Muscle layer of colon (tissue), 2 donors: ENCODE measurements around the gene RAB15.

Source experiments
- H3K27ac ChIP-seq: one replicate; pipeline ENCODE4 v1.7.0; 2013; ENCODE audit warnings: low read depth, mild to moderate bottlenecking, low read length, moderate library complexity
- H3K27me3 ChIP-seq, 2 donors: one replicate each; pipeline ENCODE4 v1.7.0; 2013; ENCODE audit warnings: low read length in 2 of 2, mild to moderate bottlenecking in 2 of 2; ENCODE audit not compliant: insufficient read depth in 2 of 2, control insufficient read depth in 1 of 2
- H3K36me3 ChIP-seq: one replicate; pipeline ENCODE4 v1.7.0; 2013; ENCODE audit warnings: mild to moderate bottlenecking, low read length; ENCODE audit not compliant: insufficient read depth
- H3K4me1 ChIP-seq: one replicate; pipeline ENCODE4 v1.7.0; 2013; ENCODE audit warnings: mild to moderate bottlenecking, low read length; ENCODE audit not compliant: insufficient read depth
- H3K4me3 ChIP-seq, 2 donors: one replicate each; pipeline ENCODE4 v1.7.0; 2013; ENCODE audit warnings: low read length in 2 of 2, low read depth in 1 of 2, mild to moderate bottlenecking in 1 of 2, moderate library complexity in 1 of 2
- H3K9ac ChIP-seq: one replicate; pipeline ENCODE4 v1.7.0; 2013; ENCODE audit warnings: low read length
- H3K9me3 ChIP-seq: one replicate; pipeline ENCODE4 v1.7.0; 2013; ENCODE audit warnings: mild to moderate bottlenecking, low read length
- donor health status: abdominal sarcoma.
- donor health status: Adenocarcinoma of cecum.

Gene RAB15

DNA sequence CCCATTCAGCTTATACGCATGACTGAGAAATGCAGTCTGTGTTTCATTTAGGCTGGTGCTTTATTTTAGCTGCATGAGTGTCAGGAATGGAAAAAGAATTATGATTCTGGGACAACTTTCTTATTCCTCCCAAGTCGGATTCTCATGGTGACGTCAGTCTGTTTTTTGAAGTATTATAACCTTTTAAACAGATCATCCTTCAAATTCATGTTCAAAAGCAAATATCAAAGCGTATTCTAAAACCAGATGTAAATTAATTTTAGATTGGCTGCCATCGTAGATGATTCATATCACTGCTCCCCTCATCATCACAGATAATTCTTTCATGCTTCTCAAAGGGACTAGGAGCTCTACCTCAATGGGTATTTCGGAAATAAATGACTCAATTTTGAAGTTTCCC is 29.6 kb upstream of the RAB15 start:
- no peak overlapping the region for H3K9ac ChIP-seq

GRCh38 chr14:65000898-65001591 is 28.9 kb upstream of the RAB15 start:
- peaks cover 7% of the 10 kb centered on the region for H3K4me1 ChIP-seq
- no peak overlapping the region for H3K27ac ChIP-seq
- no peaks in the 10 kb centered on the region for H3K36me3 ChIP-seq
- H3K9ac ChIP-seq, result no peak overlapping the region
- H3K4me3 ChIP-seq, result no peak overlapping the region
- no peaks in the 10 kb centered on the region for H3K27me3 ChIP-seq
- H3K9me3 ChIP-seq, result no peaks in the 10 kb centered on the region

More for the DNA sequence above, 29.6 kb upstream of the RAB15 start:
- Histone ChIP-seq H3K27me3 (no peaks in the 10 kb centered on the region), H3K4me1 (peaks cover 7% of the 10 kb centered on the region), H3K27ac (no peak overlapping the region), H3K4me3 (no peak overlapping the region), H3K36me3 (no peaks in the 10 kb centered on the region), H3K9me3 (no peaks in the 10 kb centered on the region)

- H3K36me3 ChIP-seq, result no peaks in the 10 kb centered on the region
- no peak overlapping the region for H3K27ac ChIP-seq
Measured at GRCh38 chr14:64998455-64998931, 26.4 kb upstream of the RAB15 start.

DNA sequence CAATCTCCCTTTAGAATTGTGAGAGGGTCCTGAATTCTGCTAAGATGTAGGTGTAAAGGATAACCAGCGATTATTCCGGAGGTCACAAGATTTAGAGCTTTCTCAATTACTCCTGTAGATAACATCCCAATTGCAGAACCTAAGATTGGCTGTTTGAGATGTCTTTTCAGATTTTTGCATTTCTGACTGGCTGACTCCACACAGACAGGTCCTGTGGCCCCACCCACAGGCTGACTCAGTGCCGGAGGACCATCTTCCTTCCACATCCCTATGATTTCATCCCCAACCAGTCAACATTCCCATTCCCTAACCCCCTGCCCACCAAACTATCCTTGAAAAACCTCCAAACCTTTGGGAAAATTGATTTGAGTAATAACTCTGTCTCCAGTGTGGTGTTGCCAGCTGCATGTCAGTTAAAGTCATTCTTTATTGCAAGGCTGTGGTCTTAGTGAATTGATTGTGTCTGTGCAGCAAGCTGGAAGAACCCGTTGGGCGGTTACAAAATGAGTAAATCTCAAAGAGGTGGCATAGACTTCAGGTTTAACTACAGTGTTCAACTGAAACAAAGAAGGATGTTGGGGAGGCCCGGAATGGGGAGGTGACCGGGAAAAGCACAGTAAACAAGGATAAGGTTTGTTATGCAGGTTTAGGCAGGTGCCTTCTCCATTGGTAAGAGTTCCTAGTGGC is 25.1 kb upstream of the RAB15 start:
- no peak overlapping the region for H3K4me3 ChIP-seq
- H3K36me3 ChIP-seq, result no peaks in the 10 kb centered on the region
- H3K4me1 ChIP-seq, result peaks cover 7% of the 10 kb centered on the region
- no peak overlapping the region for H3K9ac ChIP-seq
- H3K9me3 ChIP-seq, result no peaks in the 10 kb centered on the region
- H3K27ac ChIP-seq, result no peak overlapping the region
- no peaks in the 10 kb centered on the region for H3K27me3 ChIP-seq

More at GRCh38 chr14:64998455-64998931, 26.4 kb upstream of the RAB15 start:
- no peak overlapping the region for H3K9ac ChIP-seq
- no peak overlapping the region for H3K4me3 ChIP-seq
- peaks cover 7% of the 10 kb centered on the region for H3K4me1 ChIP-seq
- H3K9me3 ChIP-seq, result no peaks in the 10 kb centered on the region
- no peaks in the 10 kb centered on the region for H3K27me3 ChIP-seq

GRCh38 chr14:64995291-64995690 is 23.2 kb upstream of the RAB15 start:
- no peaks in the 10 kb centered on the region for H3K9me3 ChIP-seq
- H3K4me1 ChIP-seq, result no peaks in the 10 kb centered on the region
- no peaks in the 10 kb centered on the region for H3K36me3 ChIP-seq
- H3K4me3 ChIP-seq, result no peak overlapping the region
- H3K27me3 ChIP-seq, result no peaks in the 10 kb centered on the region
- H3K9ac ChIP-seq, result no peak overlapping the region
- H3K27ac ChIP-seq, result no peak overlapping the region

DNA sequence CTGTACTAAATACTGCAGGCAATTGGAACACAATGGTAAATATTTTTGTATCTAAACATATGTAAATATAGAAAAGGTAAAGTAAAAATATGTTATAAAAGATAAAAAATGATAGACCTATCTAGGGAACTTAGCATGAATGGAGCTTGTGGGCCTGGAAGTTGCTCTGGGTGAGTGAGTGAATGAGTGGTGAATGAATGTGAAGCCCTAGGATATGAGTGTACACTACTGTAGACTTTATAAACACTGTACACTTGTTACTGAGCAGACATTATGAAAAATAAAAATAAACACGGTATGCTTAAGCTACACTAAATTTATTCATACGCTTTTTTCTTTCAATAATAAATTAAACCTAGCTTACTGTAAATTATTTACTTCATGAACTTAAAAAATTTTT is 22.4 kb upstream of the RAB15 start:
- no peak overlapping the region for H3K27ac ChIP-seq
- no peak overlapping the region for H3K9ac ChIP-seq
- no peak overlapping the region for H3K4me3 ChIP-seq
- no peaks in the 10 kb centered on the region for H3K36me3 ChIP-seq
- no peaks in the 10 kb centered on the region for H3K9me3 ChIP-seq
- H3K27me3 ChIP-seq, result no peaks in the 10 kb centered on the region
- H3K4me1 ChIP-seq, result no peaks in the 10 kb centered on the region

GRCh38 chr14:64993266-64993930 is 21.3 kb upstream of the RAB15 start:
- no peak overlapping the region for H3K27ac ChIP-seq
- no peaks in the 10 kb centered on the region for H3K27me3 ChIP-seq
- no peaks in the 10 kb centered on the region for H3K9me3 ChIP-seq
- H3K4me1 ChIP-seq, result no peaks in the 10 kb centered on the region
- no peak overlapping the region for H3K9ac ChIP-seq
- no peaks in the 10 kb centered on the region for H3K36me3 ChIP-seq
- H3K4me3 ChIP-seq, result no peak overlapping the region

- Histone ChIP-seq H3K36me3 (no peaks in the 10 kb centered on the region), H3K9me3 (no peaks in the 10 kb centered on the region), H3K27ac (no peak overlapping the region), H3K27me3 (no peaks in the 10 kb centered on the region), H3K4me3 (no peak overlapping the region), H3K9ac (no peak overlapping the region), H3K4me1 (peaks cover 8% of the 10 kb centered on the region)
Measured at GRCh38 chr14:64992328-64992885, 20.3 kb upstream of the RAB15 start.

- H3K27me3 ChIP-seq, result no peaks in the 10 kb centered on the region
- no peak overlapping the region for H3K4me3 ChIP-seq
- no peaks in the 10 kb centered on the region for H3K36me3 ChIP-seq
- peaks cover 14% of the 10 kb centered on the region for H3K4me1 ChIP-seq
- H3K27ac ChIP-seq, result no peak overlapping the region
- no peak overlapping the region for H3K9ac ChIP-seq
- no peaks in the 10 kb centered on the region for H3K9me3 ChIP-seq
Measured at GRCh38 chr14:64990939-64991338, 18.8 kb upstream of the RAB15 start.

- Histone ChIP-seq H3K4me3 (no peak overlapping the region), H3K36me3 (no peaks in the 10 kb centered on the region), H3K27me3 (no peaks in the 10 kb centered on the region), H3K27ac (no peak overlapping the region), H3K9ac (no peak overlapping the region), H3K9me3 (no peaks in the 10 kb centered on the region), H3K4me1 (peaks cover 14% of the 10 kb centered on the region)
Measured at GRCh38 chr14:64990296-64990695, 18.2 kb upstream of the RAB15 start.

- Histone ChIP-seq H3K4me3 (peak overlapping the region; percentile 55 to 77), H3K27ac (peak overlapping the region; percentile 88)
Measured at GRCh38 chr14:64987438-64987767, 15.3 kb upstream of the RAB15 start.

More at GRCh38 chr14:64987438-64987767, 15.3 kb upstream of the RAB15 start:
- H3K27me3 ChIP-seq, result no peaks in the 10 kb centered on the region
- peaks cover 18% of the 10 kb centered on the region for H3K4me1 ChIP-seq
- peak overlapping the region; percentile 47 for H3K9ac ChIP-seq
- H3K9me3 ChIP-seq, result no peaks in the 10 kb centered on the region
- no peaks in the 10 kb centered on the region for H3K36me3 ChIP-seq
